Measurements from ENCODE around the gene MAD1L1. TPM values are rescaled to one million over a fixed set of nuclear protein-coding genes. Genes with fewer than 3 reads are reported as not detected.

The MAD1L1 gene
- total and polyA plus RNA-seq, 8 donors = 12.8 to 469 (median 27.3) TPM

DNA sequence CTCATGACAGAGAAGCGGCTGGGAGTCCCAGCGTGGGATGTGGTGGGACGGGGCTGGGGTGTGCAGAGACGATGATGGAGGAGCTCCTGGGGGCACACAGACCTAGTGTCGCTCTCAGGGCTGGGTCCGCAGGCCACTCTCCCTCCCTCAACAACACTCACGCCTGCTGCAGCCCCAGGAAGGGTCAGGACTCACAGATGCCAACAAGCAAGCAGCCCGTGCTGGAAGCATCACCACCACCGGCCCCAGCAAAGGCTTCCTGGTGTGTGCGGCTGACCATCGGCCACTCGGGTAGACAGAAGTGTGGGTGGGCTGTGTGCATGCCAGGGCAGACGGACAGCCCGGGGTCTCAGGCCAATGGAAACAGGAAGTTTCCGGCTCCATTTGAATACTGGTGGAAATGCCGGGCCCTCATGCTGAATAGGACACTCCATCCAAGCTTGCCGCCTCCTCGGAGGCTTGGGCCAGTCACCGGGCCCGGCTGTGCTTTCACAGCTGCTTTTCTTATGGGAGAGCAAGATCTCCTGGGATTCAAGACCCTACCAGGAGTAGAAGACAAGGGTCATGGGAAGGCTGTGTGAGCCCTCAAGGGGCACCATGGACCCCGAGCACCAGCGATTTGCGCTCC lies 384.6 kb downstream of the MAD1L1 start:
- no peak overlapping the region for H3K4me3 ChIP-seq
- H3K36me3 ChIP-seq = peaks cover 0 to 20% (median 2%) of the 10 kb centered on the region in 4 donors
- TF ChIP-seq POLR2AphosphoS5 (IDR thresholded peaks at IDR 0.05) = no peak
- TF ChIP-seq, protein P1, sequence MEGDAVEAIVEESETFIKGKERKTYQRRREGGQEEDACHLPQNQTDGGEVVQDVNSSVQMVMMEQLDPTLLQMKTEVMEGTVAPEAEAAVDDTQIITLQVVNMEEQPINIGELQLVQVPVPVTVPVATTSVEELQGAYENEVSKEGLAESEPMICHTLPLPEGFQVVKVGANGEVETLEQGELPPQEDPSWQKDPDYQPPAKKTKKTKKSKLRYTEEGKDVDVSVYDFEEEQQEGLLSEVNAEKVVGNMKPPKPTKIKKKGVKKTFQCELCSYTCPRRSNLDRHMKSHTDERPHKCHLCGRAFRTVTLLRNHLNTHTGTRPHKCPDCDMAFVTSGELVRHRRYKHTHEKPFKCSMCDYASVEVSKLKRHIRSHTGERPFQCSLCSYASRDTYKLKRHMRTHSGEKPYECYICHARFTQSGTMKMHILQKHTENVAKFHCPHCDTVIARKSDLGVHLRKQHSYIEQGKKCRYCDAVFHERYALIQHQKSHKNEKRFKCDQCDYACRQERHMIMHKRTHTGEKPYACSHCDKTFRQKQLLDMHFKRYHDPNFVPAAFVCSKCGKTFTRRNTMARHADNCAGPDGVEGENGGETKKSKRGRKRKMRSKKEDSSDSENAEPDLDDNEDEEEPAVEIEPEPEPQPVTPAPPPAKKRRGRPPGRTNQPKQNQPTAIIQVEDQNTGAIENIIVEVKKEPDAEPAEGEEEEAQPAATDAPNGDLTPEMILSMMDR (IDR thresholded peaks at IDR 0.05) = no peak
- TF ChIP-seq POLR2A (IDR thresholded peaks at IDR 0.05) = no peak
- TF ChIP-seq EP300 (IDR thresholded peaks at IDR 0.05) = no peak
- no peaks in the 10 kb centered on the region for H3K27me3 ChIP-seq
- no peaks in the 10 kb centered on the region for H3K4me1 ChIP-seq
- no peaks in the 10 kb centered on the region for H3K9me3 ChIP-seq
- no peak overlapping the region for H3K27ac ChIP-seq
- 86 to 95% (median 88%) methylated on average over 15 to 23 of the region's 23 CpGs for WGBS, 5 donors
- intact Hi-C loops (cut with DNase I; ENCODE audit: low total_unique reads) = no loop called here
- no peak for DNase-seq

DNA sequence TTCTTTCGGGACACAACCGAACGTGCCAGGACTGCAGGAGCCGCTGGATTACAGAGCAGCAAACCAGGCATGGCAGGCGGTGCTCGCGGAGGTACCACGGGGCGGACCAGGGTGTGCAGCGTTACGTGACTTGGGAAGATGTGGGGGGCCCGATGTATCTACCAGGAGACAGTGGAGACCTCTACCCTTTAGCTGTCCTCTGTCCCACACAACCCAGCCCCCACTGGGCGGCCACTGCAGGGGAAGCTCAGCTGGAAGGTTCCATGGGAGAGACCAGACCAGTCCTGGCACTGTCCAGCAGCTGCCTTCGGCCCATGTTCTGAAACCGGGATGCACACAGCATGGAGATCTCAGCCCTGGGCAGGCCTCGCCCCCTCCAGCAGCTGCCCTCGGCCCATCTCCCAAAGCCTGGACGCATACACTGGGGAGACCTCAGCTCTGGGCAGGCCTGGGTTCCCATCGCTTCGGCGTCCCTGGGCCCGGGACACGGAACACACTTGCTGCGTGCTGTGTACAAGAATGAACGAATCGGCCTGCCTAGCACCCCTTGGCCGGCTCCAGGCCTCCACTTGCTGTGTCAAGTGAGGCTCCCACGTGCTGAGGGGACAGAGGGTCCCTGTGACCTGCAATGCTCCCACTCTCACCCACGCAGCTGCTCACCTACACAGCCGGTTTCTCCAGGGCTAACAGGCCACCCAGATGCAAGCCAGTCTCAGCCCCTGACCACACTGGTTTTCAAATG lies 385.3 kb downstream of the MAD1L1 start:
- no peaks in the 10 kb centered on the region for H3K27me3 ChIP-seq
- intact Hi-C loops (cut with DNase I; ENCODE audit: low total_unique reads) = no loop called here
- WGBS, 5 donors = 93 to 96% (median 95%) methylated on average over 28 to 30 of the region's 30 CpGs
- H3K27ac ChIP-seq = no peak overlapping the region
- DNase-seq = no peak
- no peak overlapping the region for H3K4me3 ChIP-seq
- H3K9me3 ChIP-seq = no peaks in the 10 kb centered on the region
- TF ChIP-seq POLR2AphosphoS5 (IDR thresholded peaks at IDR 0.05) (no peak), POLR2A (IDR thresholded peaks at IDR 0.05) (no peak), EP300 (IDR thresholded peaks at IDR 0.05) (no peak)
- H3K4me1 ChIP-seq = no peaks in the 10 kb centered on the region
- peaks cover 0 to 27% (median 4%) of the 10 kb centered on the region in 4 donors for H3K36me3 ChIP-seq

DNA sequence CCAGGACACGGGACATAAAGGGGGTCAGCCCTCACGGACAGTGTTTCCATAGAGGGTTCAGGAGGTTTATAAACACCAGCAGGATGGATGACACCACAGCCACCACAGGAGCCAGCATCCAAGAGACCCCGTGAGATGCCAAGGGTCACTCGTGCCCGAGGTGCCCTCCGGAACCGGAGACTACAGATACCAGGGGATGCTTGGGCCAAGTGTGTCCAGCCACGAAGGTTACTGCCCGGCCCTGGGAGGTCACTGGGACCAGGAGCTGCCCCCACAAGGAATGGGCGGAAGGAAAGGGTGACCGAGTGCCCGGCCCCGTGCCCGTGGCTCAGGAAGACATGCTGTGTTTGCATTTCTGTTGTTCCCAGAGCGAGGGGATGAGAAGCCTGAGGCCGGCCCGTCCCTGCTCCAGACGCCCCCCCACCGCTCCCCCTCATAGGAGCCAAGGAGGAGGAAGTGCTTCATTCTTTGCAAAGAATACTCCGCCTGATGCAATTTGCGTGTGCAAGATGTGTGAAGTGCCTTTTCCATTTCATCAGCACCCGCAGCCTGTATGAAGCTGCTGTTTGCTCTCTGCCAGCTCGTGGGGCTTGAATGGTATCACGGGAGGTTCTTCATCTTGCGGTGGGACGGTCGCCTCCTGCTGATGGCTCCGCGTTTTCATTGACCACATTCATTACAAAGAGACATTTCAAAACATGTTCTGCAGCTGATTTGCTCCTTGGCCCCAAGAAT lies 386.2 kb downstream of the MAD1L1 start:
- Histone ChIP-seq H3K27ac (no peak overlapping the region), H3K9me3 (no peaks in the 10 kb centered on the region), H3K36me3 (peaks cover 0 to 28% (median 4%) of the 10 kb centered on the region in 4 donors), H3K4me3 (no peak overlapping the region), H3K27me3 (no peaks in the 10 kb centered on the region), H3K4me1 (no peaks in the 10 kb centered on the region)
- intact Hi-C loops (cut with DNase I; ENCODE audit: low total_unique reads) = no loop called here
- 90 to 93% (median 91%) methylated on average over 22 to 29 of the region's 29 CpGs for WGBS, 5 donors
- DNase-seq = no peak
- TF ChIP-seq POLR2A (IDR thresholded peaks at IDR 0.05) (no peak), EP300 (IDR thresholded peaks at IDR 0.05) (no peak), POLR2AphosphoS5 (IDR thresholded peaks at IDR 0.05) (no peak)
- TF ChIP-seq, protein P1 (IDR thresholded peaks at IDR 0.05) = no peak

DNA sequence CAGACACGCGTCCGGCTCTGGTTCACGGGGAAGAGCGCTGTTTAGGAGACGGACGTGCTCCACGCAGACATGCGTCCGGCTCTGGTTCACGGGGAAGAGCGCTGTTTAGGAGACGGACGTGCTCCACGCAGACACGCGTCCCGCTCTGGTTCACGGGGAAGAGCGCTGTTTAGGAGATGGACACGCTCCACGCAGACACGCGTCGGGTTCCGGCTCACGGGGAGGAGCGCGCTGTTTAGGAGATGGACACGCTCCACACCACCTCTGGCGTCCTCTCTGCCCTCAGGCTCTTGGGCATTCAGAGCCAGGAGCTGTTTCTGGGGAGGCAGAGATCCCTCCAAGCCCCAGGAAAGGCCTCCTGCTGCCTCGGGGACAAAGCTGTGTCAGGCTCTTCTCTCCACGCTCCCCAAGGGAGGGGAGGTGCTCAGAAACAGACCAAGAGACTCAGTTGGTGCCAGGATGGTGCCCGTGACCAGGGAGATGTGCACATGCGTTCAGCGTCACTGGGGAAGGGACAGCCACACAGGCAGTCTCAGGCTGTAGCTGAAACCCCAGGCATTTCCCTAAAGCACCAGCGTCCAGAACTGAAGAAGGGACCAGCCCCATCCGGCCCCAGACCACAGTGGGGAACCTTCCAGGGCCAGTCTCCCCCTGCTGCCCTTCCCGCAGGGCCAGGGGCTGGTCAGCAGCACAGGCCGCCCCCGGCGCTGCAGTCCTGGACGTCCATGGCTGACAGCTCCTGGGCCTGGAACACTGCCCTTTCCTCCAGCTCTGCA lies 387.0 kb downstream of the MAD1L1 start:
- intact Hi-C loops (cut with DNase I; ENCODE audit: low total_unique reads) = no loop called here
- Histone ChIP-seq H3K36me3 (peaks cover 0 to 28% (median 4%) of the 10 kb centered on the region in 4 donors), H3K4me3 (no peak overlapping the region), H3K27ac (no peak overlapping the region), H3K27me3 (no peaks in the 10 kb centered on the region), H3K4me1 (no peaks in the 10 kb centered on the region), H3K9me3 (no peaks in the 10 kb centered on the region)
- DNase-seq = no peak
- TF ChIP-seq POLR2A (IDR thresholded peaks at IDR 0.05) (no peak), POLR2AphosphoS5 (IDR thresholded peaks at IDR 0.05) (no peak), EP300 (IDR thresholded peaks at IDR 0.05) (no peak)
- TF ChIP-seq, protein P1 (IDR thresholded peaks at IDR 0.05) = no peak
- 91 to 94% (median 92%) methylated on average over 38 to 43 of the region's 43 CpGs for WGBS, 5 donors
